ENCODE measurements around the gene ACADVL.
A peak's percentile ranks its signal among the peaks of the same experiment; 100 is the strongest.

ACADVL gene

GRCh38 chr17:7218758-7219157, 980 bp upstream of the ACADVL start:
- DNase-seq (ENCODE audit: low read depth, low spot score) = no peak
- H3K27ac ChIP-seq = peak overlapping the region; percentile 98
- peaks cover 27% of the 10 kb centered on the region for H3K36me3 ChIP-seq (ENCODE audit: insufficient read depth, low read length)
- H3K9ac ChIP-seq (ENCODE audit: insufficient read length) = peak overlapping the region; percentile 82
- TF ChIP-seq FOXP2 (optimal IDR thresholded peaks at IDR 0.05; ENCODE audit: control extremely low read depth, extremely low read length, insufficient read depth) (no peak), POLR2AphosphoS5 (IDR thresholded peaks at IDR 0.05; ENCODE audit: borderline replicate concordance, low read depth, low read length) (0 out of 2 replicates have a peak, but pooled peaks have one; percentile 32)
- H3K4me3 ChIP-seq = peak overlapping the region; percentile 90
- no peaks in the 10 kb centered on the region for H3K9me3 ChIP-seq (ENCODE audit: low read depth, low read length)

- Histone ChIP-seq H3K9me3 (ENCODE audit: low read depth, low read length) (no peaks in the 10 kb centered on the region), H3K9ac (ENCODE audit: insufficient read length) (peak overlapping the region; percentile 82), H3K4me3 (peak overlapping the region; percentile 90), H3K36me3 (ENCODE audit: insufficient read depth, low read length) (peaks cover 32% of the 10 kb centered on the region), H3K27ac (peak overlapping the region; percentile 98)
- TF ChIP-seq FOXP2 (optimal IDR thresholded peaks at IDR 0.05; ENCODE audit: control extremely low read depth, extremely low read length, insufficient read depth) (no peak), EZH2 (IDR thresholded peaks at IDR 0.05) (no peak), POLR2AphosphoS5 (IDR thresholded peaks at IDR 0.05; ENCODE audit: borderline replicate concordance, low read depth, low read length) (peak; percentile 12; the same call in 1 of the 2 replicates)
- DNase-seq (ENCODE audit: low read depth, low spot score) = no peak
Measured at GRCh38 chr17:7219229-7219811, 418 bp upstream of the ACADVL start.

- H3K9me3 ChIP-seq (ENCODE audit: low read depth, low read length) = no peaks in the 10 kb centered on the region
- H3K27ac ChIP-seq = peak overlapping the region; percentile 98
- DNase-seq (ENCODE audit: low read depth, low spot score) = no peak
- no peak; the same call in 1 of the 2 replicates for TF ChIP-seq POLR2AphosphoS5 (IDR thresholded peaks at IDR 0.05; ENCODE audit: borderline replicate concordance, low read depth, low read length)
- TF ChIP-seq EZH2 (IDR thresholded peaks at IDR 0.05) = no peak
- no peak for TF ChIP-seq FOXP2 (optimal IDR thresholded peaks at IDR 0.05; ENCODE audit: control extremely low read depth, extremely low read length, insufficient read depth)
- H3K36me3 ChIP-seq (ENCODE audit: insufficient read depth, low read length) = peaks cover 47% of the 10 kb centered on the region
- H3K9ac ChIP-seq (ENCODE audit: insufficient read length) = peak overlapping the region; percentile 82
- peak overlapping the region; percentile 90 for H3K4me3 ChIP-seq
Measured at GRCh38 chr17:7220593-7221277, 997 bp downstream of the ACADVL start.

- Histone ChIP-seq H3K4me3 (peak overlapping the region; percentile 90), H3K9me3 (ENCODE audit: low read depth, low read length) (no peaks in the 10 kb centered on the region), H3K9ac (ENCODE audit: insufficient read length) (no peak overlapping the region), H3K36me3 (ENCODE audit: insufficient read depth, low read length) (peaks cover 54% of the 10 kb centered on the region), H3K27ac (peak overlapping the region; percentile 42; the same call in 1 of the 2 replicates)
- TF ChIP-seq POLR2AphosphoS5 (IDR thresholded peaks at IDR 0.05; ENCODE audit: borderline replicate concordance, low read depth, low read length) (0 out of 2 replicates have a peak, but pooled peaks have one; percentile 7), FOXP2 (optimal IDR thresholded peaks at IDR 0.05; ENCODE audit: control extremely low read depth, extremely low read length, insufficient read depth) (no peak)
- no peak for DNase-seq (ENCODE audit: low read depth, low spot score)
Measured at GRCh38 chr17:7221278-7222092, 1.7 kb downstream of the ACADVL start.

- Histone ChIP-seq H3K4me3 (no peak overlapping the region), H3K36me3 (ENCODE audit: insufficient read depth, low read length) (peaks cover 63% of the 10 kb centered on the region), H3K9me3 (ENCODE audit: low read depth, low read length) (no peaks in the 10 kb centered on the region), H3K27ac (peak overlapping the region; percentile 42; the same call in 1 of the 2 replicates), H3K9ac (ENCODE audit: insufficient read length) (no peak overlapping the region)
- DNase-seq (ENCODE audit: low read depth, low spot score) = no peak
- TF ChIP-seq POLR2AphosphoS5 (IDR thresholded peaks at IDR 0.05; ENCODE audit: borderline replicate concordance, low read depth, low read length) = no peak
- no peak for TF ChIP-seq EZH2 (IDR thresholded peaks at IDR 0.05)
- TF ChIP-seq FOXP2 (optimal IDR thresholded peaks at IDR 0.05; ENCODE audit: control extremely low read depth, extremely low read length, insufficient read depth) = no peak
Measured at GRCh38 chr17:7222093-7222971, 2.6 kb downstream of the ACADVL start.

GRCh38 chr17:7222972-7223292, 3.2 kb downstream of the ACADVL start:
- no peaks in the 10 kb centered on the region for H3K9me3 ChIP-seq (ENCODE audit: low read depth, low read length)
- no peak overlapping the region for H3K9ac ChIP-seq (ENCODE audit: insufficient read length)
- no peak for DNase-seq (ENCODE audit: low read depth, low spot score)
- peaks cover 69% of the 10 kb centered on the region for H3K36me3 ChIP-seq (ENCODE audit: insufficient read depth, low read length)
- TF ChIP-seq POLR2AphosphoS5 (IDR thresholded peaks at IDR 0.05; ENCODE audit: borderline replicate concordance, low read depth, low read length) (no peak), EZH2 (IDR thresholded peaks at IDR 0.05) (no peak), FOXP2 (optimal IDR thresholded peaks at IDR 0.05; ENCODE audit: control extremely low read depth, extremely low read length, insufficient read depth) (no peak)
- 0 out of 2 replicates have a peak overlapping the region, but pooled peaks have one; percentile 19 for H3K27ac ChIP-seq
- H3K4me3 ChIP-seq = no peak overlapping the region

GRCh38 chr17:7223375-7223774, 3.6 kb downstream of the ACADVL start:
- no peak overlapping the region for H3K9ac ChIP-seq (ENCODE audit: insufficient read length)
- TF ChIP-seq POLR2AphosphoS5 (IDR thresholded peaks at IDR 0.05; ENCODE audit: borderline replicate concordance, low read depth, low read length) = no peak
- no peak for DNase-seq (ENCODE audit: low read depth, low spot score)
- H3K4me3 ChIP-seq = no peak overlapping the region
- H3K9me3 ChIP-seq (ENCODE audit: low read depth, low read length) = no peaks in the 10 kb centered on the region
- H3K36me3 ChIP-seq (ENCODE audit: insufficient read depth, low read length) = peaks cover 73% of the 10 kb centered on the region
- no peak overlapping the region for H3K27ac ChIP-seq
